HTR-8/SVneo (cell line): Measurements from ENCODE around the gene PLXNB1.
A peak's percentile ranks its signal among the peaks of the same experiment; 100 is the strongest.
"Not testable (repeated sequence)": the region's sequence is repeated elsewhere in the genome, so short reads cannot be mapped to it uniquely, and the experiment has no call there.

Experiments used
- DNase-seq: peaks from one replicate; pipeline ENCODE4 v3.0.0; 2011; ENCODE audit warnings: low spot score, mixed read lengths; ENCODE audit not compliant: insufficient read length
- FAIRE-seq: peaks from 2 replicates; lab custom pipeline; 2011; peaks lifted over from hg19 to GRCh38; lab: Jason Lieb, UNC

The PLXNB1 gene

DNA sequence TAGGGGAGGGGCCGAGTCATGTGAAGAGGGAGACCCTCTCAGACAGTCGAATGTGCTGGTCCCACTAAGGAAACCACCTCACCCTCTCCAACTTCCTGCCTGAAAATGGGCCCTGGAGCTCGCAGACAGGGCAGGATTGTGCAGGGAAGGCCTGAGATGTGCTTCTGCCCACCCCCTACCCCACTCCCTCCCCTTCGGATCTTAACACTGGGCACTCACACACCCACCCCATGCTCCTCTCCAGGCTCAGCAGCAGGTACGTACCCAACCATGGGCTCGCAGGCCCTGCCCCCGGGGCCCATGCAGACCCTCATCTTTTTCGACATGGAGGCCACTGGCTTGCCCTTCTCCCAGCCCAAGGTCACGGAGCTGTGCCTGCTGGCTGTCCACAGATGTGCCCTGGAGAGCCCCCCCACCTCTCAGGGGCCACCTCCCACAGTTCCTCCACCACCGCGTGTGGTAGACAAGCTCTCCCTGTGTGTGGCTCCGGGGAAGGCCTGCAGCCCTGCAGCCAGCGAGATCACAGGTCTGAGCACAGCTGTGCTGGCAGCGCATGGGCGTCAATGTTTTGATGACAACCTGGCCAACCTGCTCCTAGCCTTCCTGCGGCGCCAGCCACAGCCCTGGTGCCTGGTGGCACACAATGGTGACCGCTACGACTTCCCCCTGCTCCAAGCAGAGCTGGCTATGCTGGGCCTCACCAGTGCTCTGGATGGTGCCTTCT, 36.7 kb upstream of the PLXNB1 start:
- DNase-seq = no peak
- no peak for FAIRE-seq

- FAIRE-seq (peak; percentile 96), DNase-seq (peak; percentile 96)
Measured at GRCh38 chr3:48465531-48466378, 35.9 kb upstream of the PLXNB1 start.

DNA sequence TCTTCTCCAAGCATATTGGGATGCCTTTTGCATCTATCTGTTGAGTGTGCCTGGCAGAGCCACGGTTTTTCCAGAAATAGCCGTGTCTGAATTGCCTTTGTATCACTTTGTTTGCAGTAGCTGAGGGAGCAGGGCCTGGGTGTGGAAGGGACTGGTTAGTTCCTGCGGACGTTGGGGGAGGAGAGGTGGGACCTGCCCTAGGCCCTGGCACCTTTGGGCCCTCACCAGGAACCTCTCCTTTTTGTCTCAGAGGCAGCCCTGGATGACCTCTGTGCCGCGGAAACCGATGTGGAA, 35.3 kb upstream of the PLXNB1 start:
- FAIRE-seq = no peak
- DNase-seq = no peak

- peak; percentile 28 for FAIRE-seq
- no peak for DNase-seq
Measured at GRCh38 chr3:48464713-48465221, 34.9 kb upstream of the PLXNB1 start.

DNA sequence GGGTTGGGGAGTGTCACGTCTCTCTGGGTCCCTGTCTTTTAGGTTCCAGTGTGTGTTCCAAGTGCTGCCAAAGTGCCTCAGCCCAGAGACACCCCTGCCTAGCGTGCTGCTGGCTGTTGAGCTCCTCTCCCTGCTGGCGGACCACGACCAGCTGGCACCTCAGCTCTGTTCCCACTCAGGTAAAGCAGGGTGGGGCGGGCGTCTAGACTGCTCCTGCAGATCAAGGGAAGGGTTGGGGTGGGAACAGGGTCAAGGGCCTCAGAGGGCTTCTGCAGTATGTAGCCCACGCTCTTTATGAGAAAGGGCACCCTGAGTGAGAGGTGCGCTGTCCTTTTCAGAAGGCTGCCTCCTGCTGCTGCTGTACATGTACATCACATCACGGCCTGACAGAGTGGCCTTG, 33.8 kb upstream of the PLXNB1 start:
- DNase-seq (no peak), FAIRE-seq (no peak)

DNA sequence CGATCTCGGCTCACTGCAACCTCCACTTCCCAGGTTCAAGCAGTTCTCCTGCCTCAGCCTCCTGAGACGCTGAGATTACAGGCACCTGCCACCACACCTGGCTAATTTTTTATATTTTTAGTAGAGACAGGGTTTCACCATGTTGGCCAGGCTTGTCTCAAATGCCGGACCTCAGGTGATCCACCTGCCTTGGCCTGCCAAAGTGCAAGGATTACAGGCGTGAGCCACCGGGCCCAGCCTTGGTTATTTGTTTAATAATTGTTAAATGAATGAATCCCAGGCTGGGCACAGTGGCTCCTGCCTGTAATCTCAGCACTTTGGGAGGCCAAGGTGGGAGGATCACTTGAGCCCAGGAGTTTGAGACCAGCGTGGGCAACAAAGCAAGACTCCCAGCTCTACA, 31.9 kb upstream of the PLXNB1 start:
- not testable (repeated sequence) for FAIRE-seq, DNase-seq

GRCh38 chr3:48460517-48460902, 30.6 kb upstream of the PLXNB1 start:
- DNase-seq (no peak), FAIRE-seq (no peak)

GRCh38 chr3:48459773-48460516, 30.1 kb upstream of the PLXNB1 start:
- FAIRE-seq (no peak), DNase-seq (no peak)

DNA sequence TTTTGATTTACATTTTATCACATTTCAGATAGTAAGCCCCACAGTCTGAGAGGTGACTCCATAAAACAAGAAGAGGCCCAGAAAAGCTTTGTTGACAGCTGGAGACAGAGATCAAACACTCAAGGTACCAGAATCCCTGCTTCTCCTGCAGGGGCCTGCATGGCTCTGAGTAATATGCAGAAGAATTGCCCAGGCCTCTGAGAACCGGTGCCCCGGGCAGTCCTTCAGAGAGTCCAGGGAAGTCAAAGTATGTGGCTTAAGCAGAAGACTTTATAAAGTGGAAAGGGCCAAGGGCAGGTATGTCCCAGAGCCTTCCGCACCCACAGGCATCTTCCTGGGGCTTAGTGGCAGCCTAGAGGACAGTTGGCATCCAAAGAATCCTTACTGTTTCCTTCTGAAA, 29.4 kb upstream of the PLXNB1 start:
- FAIRE-seq (no peak), DNase-seq (no peak)

GRCh38 chr3:48456456-48456855, 26.6 kb upstream of the PLXNB1 start:
- DNase-seq (no peak), FAIRE-seq (no peak)

GRCh38 chr3:48451270-48451669, 21.4 kb upstream of the PLXNB1 start:
- no peak for FAIRE-seq
- DNase-seq = no peak

GRCh38 chr3:48446425-48447193, 16.7 kb upstream of the PLXNB1 start, which contains the start of gene ATRIP:
Gene ATRIP, plus strand, starts transcription at chr3:48446737. Its CDS starts 109 bp downstream, at chr3:48446846.
- DNase-seq (peak; percentile 80), FAIRE-seq (peak; percentile 90)

DNA sequence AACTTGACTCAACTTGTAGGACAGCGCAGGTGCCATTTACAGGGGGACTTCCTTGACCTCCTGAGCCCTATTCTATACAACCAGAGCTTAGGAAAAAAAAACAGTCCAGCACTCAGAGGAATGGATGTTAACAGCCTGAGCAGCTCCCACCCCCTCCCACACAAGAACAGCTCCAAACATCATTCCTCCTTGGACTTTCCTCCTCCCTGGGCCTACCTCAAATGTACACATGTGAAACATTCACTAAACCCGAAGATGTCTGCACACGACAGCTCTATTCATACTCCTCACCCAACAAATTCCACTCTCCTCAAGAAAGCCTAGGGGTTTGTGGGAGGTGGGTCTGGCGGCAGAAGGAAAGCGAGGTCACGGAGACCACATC, 16.1 kb upstream of the PLXNB1 start:
- FAIRE-seq (no peak), DNase-seq (no peak)

DNA sequence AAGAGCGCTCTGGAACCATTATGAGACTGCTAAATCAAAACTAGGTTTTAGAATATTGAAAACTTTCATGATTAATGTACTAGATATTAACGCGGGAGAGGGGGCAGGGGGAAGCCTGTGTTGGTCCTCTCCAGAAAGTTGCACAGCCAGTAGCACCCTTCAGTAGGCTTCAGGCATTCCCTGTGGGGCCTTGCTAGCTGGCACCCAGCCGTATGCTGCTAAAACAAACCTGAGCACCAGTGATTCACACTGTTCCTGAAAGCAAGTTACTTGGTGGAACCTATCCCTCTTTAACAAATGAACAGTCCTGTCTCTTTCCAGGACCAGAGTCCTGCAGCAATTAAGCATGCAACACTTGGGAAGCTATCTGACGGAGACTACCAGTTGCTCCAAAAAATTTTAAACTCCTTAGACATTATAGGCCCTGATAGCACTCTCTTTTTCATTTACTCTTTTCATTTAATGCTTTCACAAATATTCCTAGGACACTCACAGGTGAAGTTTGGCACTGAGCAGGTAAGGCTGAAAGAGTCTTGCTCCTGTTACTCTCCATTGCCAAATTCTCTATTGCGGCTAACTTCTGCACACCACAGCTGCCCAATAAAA, 15.5 kb upstream of the PLXNB1 start:
- FAIRE-seq (no peak), DNase-seq (no peak)

GRCh38 chr3:48441940-48442339, 12.1 kb upstream of the PLXNB1 start:
- FAIRE-seq (no peak), DNase-seq (no peak)

- DNase-seq (no peak), FAIRE-seq (no peak)
Measured at GRCh38 chr3:48440590-48440958, 10.7 kb upstream of the PLXNB1 start.

- FAIRE-seq = peak; percentile 95
- DNase-seq = peak; percentile 98
Measured at GRCh38 chr3:48439820-48440589, 10.1 kb upstream of the PLXNB1 start, which contains the start of the genes CCDC51 and TMA7. Gene CCDC51, minus strand, starts transcription at chr3:48440119. Its CDS starts 4,991 bp downstream, at chr3:48435128. Gene TMA7, plus strand, starts transcription at chr3:48440257. Its CDS starts 40 bp downstream, at chr3:48440297.

DNA sequence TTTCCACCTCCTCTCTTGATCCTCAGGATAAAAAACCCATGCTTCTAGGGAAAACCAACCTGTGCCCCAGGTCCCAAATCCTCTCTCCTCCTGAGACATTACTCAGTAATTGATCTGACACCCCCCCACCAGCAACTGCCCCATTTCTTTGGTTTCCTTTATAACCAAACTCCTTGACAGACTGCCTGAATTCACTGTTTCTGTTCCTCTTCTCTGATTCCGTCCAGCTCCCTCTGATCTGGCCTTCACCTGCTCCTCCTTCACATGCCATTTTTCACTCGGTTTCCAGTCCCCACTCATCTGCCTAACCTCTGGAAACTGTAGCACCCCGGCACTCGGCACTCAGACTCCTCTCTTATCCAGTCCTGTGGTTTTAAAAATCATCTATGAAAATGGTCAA, 7.9 kb upstream of the PLXNB1 start:
- no peak for FAIRE-seq
- no peak for DNase-seq

DNA sequence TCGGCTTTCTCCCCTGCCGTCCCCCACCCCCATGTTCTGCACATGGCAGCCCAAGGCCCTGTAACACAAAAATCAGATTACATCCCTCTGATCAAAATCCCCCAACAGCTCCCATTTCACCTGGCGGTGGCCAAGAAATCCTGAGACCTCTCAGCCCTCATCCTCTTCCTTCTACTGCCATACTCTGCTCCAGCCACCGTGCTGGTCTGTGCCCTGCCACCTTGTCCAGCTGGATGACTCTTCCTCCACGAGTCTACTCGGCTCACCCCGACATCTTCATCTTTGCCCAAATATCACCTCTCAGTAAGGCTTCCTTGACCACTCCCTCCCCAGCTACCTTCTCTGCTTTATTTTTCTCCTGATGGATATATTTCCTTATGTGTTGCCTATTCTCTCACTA, 7.0 kb upstream of the PLXNB1 start:
- DNase-seq (no peak), FAIRE-seq (no peak)
